GM18520 (cell line): ENCODE measurements around the gene IL34.
"Not testable (repeated sequence)": the region's sequence is repeated elsewhere in the genome, so short reads cannot be mapped to it uniquely, and the experiment has no call there.

Experiments
- ATAC-seq: cut with Tn5 transposase; IDR thresholded peaks from one replicate; pipeline ENCODE4 v1.9.1; 2021; ENCODE audit not compliant: unreplicated experiment

IL34 gene

GRCh38 chr16:70630960-70631745 lies 15.2 kb upstream of the IL34 start:
- ATAC-seq, result no peak

GRCh38 chr16:70632273-70632672 lies 14.1 kb upstream of the IL34 start:
- ATAC-seq, result no peak

GRCh38 chr16:70633617-70634016 lies 12.7 kb upstream of the IL34 start:
- not testable (repeated sequence) for ATAC-seq

GRCh38 chr16:70634861-70635260 lies 11.5 kb upstream of the IL34 start:
- no peak for ATAC-seq

- no peak for ATAC-seq
Measured at GRCh38 chr16:70635336-70636016, 10.9 kb upstream of the IL34 start.

- ATAC-seq, result no peak
Measured at GRCh38 chr16:70638814-70639792, 7.3 kb upstream of the IL34 start.

GRCh38 chr16:70642633-70643032 lies 3.7 kb upstream of the IL34 start:
- ATAC-seq, result no peak

- ATAC-seq, result not testable (repeated sequence)
Measured at GRCh38 chr16:70643264-70643663, 3.1 kb upstream of the IL34 start.

GRCh38 chr16:70644763-70645597 lies 1.4 kb upstream of the IL34 start:
- no peak for ATAC-seq

GRCh38 chr16:70647441-70648359 lies 1.3 kb downstream of the IL34 start:
- no peak for ATAC-seq

GRCh38 chr16:70648606-70649005 lies 2.2 kb downstream of the IL34 start:
- ATAC-seq, result no peak

GRCh38 chr16:70649300-70649699 lies 2.9 kb downstream of the IL34 start:
- ATAC-seq, result no peak

- ATAC-seq, result no peak
Measured at GRCh38 chr16:70650216-70650615, 3.9 kb downstream of the IL34 start.

- no peak for ATAC-seq
Measured at GRCh38 chr16:70651524-70651923, 5.2 kb downstream of the IL34 start.

GRCh38 chr16:70652322-70652721 lies 6.0 kb downstream of the IL34 start:
- ATAC-seq, result no peak

- ATAC-seq, result no peak
Measured at GRCh38 chr16:70653406-70653805, 7.0 kb downstream of the IL34 start.

GRCh38 chr16:70653809-70654771 lies 7.7 kb downstream of the IL34 start:
- ATAC-seq, result no peak

GRCh38 chr16:70656065-70656711 lies 9.8 kb downstream of the IL34 start:
- no peak for ATAC-seq
